ENCODE data around the gene TSSK6.

The TSSK6 gene

GRCh38 chr19:19548915-19549759 lies 33.8 kb upstream of the TSSK6 start:
- H3K79me2 ChIP-seq (ENCODE audit: low read length) = no peaks in the 10 kb centered on the region
- no peaks in the 10 kb centered on the region for H3K36me3 ChIP-seq (replicated peaks; ENCODE audit: low read depth, low read length)
- no peak overlapping the region for H3K27ac ChIP-seq (ENCODE audit: low read length)
- H4K20me1 ChIP-seq (ENCODE audit: insufficient read depth, low read length) = no peaks in the 10 kb centered on the region
- TF ChIP-seq EZH2phosphoT487 (IDR thresholded peaks at IDR 0.05; ENCODE audit: low read depth) (no peak), CTCF (IDR thresholded peaks at IDR 0.05; ENCODE audit: low read depth, low read length) (no peak)
- no peaks in the 10 kb centered on the region for H3K27me3 ChIP-seq (ENCODE audit: low read depth, low read length)
- H3K9ac ChIP-seq (ENCODE audit: low read length) = no peak overlapping the region
- no peak overlapping the region for H3K4me3 ChIP-seq (ENCODE audit: low read length)
- H3K4me1 ChIP-seq (ENCODE audit: low read length) = no peaks in the 10 kb centered on the region
- H3K9me3 ChIP-seq (ENCODE audit: insufficient read depth, low read length) = no peaks in the 10 kb centered on the region
- H2AFZ ChIP-seq (ENCODE audit: low read depth, low read length) = no peak overlapping the region
- no peak overlapping the region for H3K4me2 ChIP-seq (ENCODE audit: low read length)

- H3K36me3 ChIP-seq (replicated peaks; ENCODE audit: low read depth, low read length) = no peaks in the 10 kb centered on the region
- no peaks in the 10 kb centered on the region for H3K79me2 ChIP-seq (ENCODE audit: low read length)
- no peak overlapping the region for H3K4me3 ChIP-seq (ENCODE audit: low read length)
- H3K27me3 ChIP-seq (ENCODE audit: low read depth, low read length) = no peaks in the 10 kb centered on the region
- H4K20me1 ChIP-seq (ENCODE audit: insufficient read depth, low read length) = no peaks in the 10 kb centered on the region
- no peak overlapping the region for H3K9ac ChIP-seq (ENCODE audit: low read length)
- no peak overlapping the region for H3K27ac ChIP-seq (ENCODE audit: low read length)
- H3K4me1 ChIP-seq (ENCODE audit: low read length) = no peaks in the 10 kb centered on the region
- H3K9me3 ChIP-seq (ENCODE audit: insufficient read depth, low read length) = no peaks in the 10 kb centered on the region
- H3K4me2 ChIP-seq (ENCODE audit: low read length) = no peak overlapping the region
- TF ChIP-seq EZH2phosphoT487 (IDR thresholded peaks at IDR 0.05; ENCODE audit: low read depth) (no peak), CTCF (IDR thresholded peaks at IDR 0.05; ENCODE audit: low read depth, low read length) (no peak)
- no peak overlapping the region for H2AFZ ChIP-seq (ENCODE audit: low read depth, low read length)
Observed at GRCh38 chr19:19547674-19548336, 32.5 kb upstream of the TSSK6 start.

GRCh38 chr19:19546751-19547162 lies 31.4 kb upstream of the TSSK6 start:
- Histone ChIP-seq H3K27me3 (ENCODE audit: low read depth, low read length) (no peaks in the 10 kb centered on the region), H3K9ac (ENCODE audit: low read length) (no peak overlapping the region)

More at GRCh38 chr19:19546751-19547162, 31.4 kb upstream of the TSSK6 start:
- Histone ChIP-seq H3K4me3 (ENCODE audit: low read length) (no peak overlapping the region), H3K27ac (ENCODE audit: low read length) (no peak overlapping the region), H4K20me1 (ENCODE audit: insufficient read depth, low read length) (no peaks in the 10 kb centered on the region), H3K9me3 (ENCODE audit: insufficient read depth, low read length) (no peaks in the 10 kb centered on the region), H3K79me2 (ENCODE audit: low read length) (no peaks in the 10 kb centered on the region), H3K4me2 (ENCODE audit: low read length) (no peak overlapping the region), H3K4me1 (ENCODE audit: low read length) (no peaks in the 10 kb centered on the region), H3K36me3 (replicated peaks; ENCODE audit: low read depth, low read length) (no peaks in the 10 kb centered on the region), H2AFZ (ENCODE audit: low read depth, low read length) (no peak overlapping the region)
- TF ChIP-seq CTCF (IDR thresholded peaks at IDR 0.05; ENCODE audit: low read depth, low read length) (no peak), EZH2phosphoT487 (IDR thresholded peaks at IDR 0.05; ENCODE audit: low read depth) (no peak)
